Fibroblast of skin of left biceps (primary cell): ENCODE results near the gene INSL3.

Experiments
- DNase-seq, 2 experiments: peaks; one replicate each; pipeline ENCODE4 v3.0.0-alpha.2; 2013; ENCODE audit warnings: low read depth in 2 of 2

The INSL3 gene, protein sequence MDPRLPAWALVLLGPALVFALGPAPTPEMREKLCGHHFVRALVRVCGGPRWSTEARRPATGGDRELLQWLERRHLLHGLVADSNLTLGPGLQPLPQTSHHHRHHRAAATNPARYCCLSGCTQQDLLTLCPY

GRCh38 chr19:17821190-17821589 lies at the start of gene INSL3:
INSL3 (minus strand) TSS chr19:17821519; CDS start chr19:17821506, 13 bp downstream.
- DNase-seq: no peak

- DNase-seq: no peak
Observed at GRCh38 chr19:17869114-17869608, 47.8 kb upstream of the INSL3 start.

- no peak for DNase-seq
Observed at GRCh38 chr19:17868669-17869068, 47.4 kb upstream of the INSL3 start.

DNA sequence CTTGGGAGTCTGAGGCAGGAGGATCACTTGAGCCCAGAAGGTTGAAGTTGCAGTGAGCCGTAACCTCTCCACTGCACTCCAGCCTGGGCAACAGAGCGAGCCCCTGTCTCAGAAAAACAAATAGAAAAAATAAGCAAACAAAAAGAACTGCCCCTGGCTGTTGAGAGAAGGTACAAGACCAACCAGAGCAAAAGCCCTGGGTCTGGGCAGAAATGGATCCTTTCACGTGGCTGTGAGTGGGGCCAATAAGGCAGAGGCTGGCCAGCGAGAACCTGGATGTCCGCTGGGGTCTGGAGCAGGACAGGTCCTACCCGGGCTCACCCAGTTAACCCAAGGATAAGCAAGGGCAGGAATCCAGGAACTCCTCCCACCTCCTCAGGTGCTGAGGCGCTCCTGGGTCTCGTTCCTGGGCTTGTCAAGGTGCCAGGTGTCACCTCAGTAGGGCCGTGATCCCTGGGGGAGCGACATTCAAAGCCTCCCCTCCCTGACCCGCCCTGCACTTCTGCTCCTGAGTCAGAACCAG lies 45.7 kb upstream of the INSL3 start:
- DNase-seq: no peak

- DNase-seq: no peak
Observed at GRCh38 chr19:17866312-17866963, 45.1 kb upstream of the INSL3 start.

GRCh38 chr19:17865364-17866311 lies 44.3 kb upstream of the INSL3 start:
- no peak for DNase-seq

- DNase-seq: no peak
Observed at GRCh38 chr19:17863520-17864182, 42.3 kb upstream of the INSL3 start.

DNA sequence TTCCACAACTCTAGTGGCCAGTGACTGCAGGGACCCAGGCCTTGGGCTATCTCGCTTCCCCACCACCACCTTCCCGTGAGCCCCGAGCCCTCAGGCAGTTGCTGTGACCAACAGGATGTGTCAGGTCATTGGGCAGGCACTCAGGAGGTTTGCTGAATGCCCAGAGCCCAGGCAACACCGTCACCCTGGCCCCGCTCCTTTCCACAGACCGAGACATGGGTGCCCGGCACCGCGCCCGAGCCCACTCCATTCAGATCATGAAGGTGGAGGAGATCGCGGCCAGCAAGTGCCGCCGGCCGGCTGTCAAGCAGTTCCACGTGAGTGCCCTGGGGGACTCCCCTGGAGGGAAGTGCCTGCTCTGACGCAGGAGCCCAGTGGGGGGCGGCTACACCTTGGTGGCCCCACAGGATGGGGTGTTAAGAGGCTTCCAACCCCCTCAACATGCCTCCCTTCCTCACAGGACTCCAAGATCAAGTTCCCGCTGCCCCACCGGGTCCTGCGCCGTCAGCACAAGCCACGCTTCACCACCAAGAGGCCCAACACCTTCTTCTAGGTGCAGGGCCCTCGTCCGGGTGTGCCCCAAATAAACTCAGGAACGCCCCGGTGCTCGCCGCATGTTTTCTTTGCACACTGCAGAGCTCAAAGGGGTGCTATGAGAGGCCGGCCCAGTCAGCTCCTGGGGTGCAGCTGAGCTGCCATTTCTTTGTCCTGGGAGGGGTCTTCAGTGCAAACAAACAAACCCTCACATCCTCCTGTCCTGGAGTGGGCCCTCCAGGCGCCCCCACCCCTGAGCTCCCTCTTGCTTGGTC lies 41.6 kb upstream of the INSL3 start:
- no peak for DNase-seq

DNA sequence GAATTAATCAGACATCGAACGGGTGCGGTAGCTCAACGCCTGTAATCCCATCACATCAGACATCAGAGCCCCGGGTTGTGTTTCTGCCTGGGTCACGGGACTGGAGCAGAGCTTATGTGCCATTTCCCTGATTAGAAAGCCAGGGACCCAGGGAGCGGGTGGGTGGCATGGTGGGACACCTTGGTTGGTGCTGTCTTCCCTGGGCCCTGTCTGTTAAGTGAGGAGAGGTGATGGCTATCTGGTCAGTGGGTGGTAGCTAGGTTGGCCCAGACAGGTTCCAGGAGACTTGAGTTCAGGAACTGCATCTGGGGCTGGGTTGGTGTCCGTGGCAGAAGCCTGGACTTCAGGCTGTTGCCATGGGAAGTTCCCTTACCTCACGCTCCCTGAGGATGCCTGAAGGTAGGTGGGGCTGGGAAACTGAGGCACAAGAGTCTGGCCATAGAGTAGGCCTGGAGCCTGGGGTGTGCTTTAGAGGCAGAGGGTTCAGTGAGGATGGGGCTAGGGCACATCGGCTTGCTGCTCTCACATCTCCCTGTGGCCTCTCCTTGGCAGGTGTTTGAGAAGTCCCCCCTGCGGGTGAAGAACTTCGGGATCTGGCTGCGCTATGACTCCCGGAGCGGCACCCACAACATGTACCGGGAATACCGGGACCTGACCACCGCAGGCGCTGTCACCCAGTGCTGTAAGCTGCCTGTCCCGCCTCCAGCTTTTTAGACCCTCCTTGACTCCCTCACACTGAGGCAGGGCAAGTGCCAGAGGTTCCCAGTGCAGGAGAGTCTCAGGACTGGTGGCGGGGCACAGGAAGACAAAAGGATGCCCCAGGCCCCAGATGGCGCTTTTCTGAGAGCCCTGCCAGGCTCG lies 40.5 kb upstream of the INSL3 start:
- DNase-seq: no peak

GRCh38 chr19:17860993-17861360 lies 39.7 kb upstream of the INSL3 start:
- DNase-seq: no peak

DNA sequence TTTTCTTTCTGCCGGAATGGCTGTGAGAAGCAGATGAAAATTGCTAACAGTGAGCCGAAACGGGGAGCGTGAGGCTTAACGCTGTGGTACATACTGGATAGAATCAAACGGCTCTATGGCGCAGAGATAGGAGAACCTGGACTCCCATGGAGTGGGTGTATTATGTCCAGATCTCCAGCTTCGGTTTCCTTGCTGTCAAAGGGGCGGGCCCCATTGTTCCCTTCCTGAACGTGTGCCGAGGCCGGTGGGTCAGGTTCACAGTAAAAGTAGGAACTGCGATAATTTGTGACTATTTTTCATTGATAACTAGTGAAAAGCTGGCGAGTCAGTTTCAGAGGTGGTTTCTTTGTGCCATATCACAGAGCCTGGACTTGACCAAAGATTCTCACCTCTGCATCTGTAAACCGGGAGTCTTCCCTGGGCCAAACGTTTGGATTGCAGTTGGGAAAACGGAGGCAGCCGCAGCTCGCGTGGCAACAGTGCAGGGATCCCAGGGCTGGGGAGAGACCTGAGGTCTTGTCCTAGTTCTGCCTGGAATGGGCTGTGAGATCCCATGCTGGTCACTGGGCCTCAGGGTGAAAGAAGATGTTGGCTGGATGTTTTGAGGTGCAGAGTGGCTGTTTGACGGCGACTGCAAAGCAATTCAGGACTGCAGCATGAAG lies 39.1 kb upstream of the INSL3 start:
- no peak for DNase-seq

GRCh38 chr19:17859533-17860330 lies 38.4 kb upstream of the INSL3 start, which contains the start of gene RPL18A:
RPL18A (plus strand) TSS chr19:17859910; CDS start chr19:17859957, 47 bp downstream.
- DNase-seq: peak; percentile 99

DNA sequence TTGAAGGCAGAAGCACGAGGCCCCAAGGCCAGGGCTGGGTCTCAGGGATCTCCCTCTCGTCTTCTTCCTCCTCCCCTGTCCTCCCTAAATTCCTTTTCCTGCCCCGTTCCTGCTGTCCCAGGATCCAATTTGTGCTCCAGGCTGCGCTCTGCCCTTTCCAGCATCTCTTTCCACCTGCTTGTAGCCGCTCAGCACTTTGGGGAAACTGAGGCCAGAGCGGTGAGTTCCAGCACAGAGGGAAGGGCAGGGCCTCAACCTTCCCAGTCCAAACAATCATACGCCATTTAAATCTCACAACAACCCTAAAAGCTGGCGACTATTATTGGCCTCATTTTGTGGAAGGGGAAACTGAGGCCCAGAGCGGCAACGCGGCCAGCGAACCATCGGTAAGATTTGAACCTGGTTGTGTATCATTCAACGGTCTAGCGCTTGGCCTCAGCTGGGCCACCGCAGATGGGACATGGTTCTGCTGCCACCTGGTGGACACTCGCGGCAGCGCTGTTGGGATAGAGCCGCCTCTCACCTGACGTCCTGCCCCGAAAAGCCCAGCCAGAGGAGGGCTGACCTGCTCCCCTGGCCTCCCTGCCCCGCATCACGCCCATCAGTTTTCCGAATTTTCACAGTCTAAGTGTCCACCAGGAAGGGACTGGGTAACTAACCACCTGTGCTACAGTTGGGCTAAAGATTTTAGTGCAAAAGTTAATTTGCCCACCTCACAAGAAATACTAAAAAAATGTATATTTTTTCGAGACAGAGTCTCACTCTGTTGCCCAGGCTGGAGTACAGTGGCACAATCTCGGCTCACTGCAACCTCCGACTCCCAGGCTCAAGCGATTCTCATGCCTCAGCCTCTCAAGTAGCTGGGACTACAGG lies 34.2 kb upstream of the INSL3 start:
- DNase-seq: no peak

DNA sequence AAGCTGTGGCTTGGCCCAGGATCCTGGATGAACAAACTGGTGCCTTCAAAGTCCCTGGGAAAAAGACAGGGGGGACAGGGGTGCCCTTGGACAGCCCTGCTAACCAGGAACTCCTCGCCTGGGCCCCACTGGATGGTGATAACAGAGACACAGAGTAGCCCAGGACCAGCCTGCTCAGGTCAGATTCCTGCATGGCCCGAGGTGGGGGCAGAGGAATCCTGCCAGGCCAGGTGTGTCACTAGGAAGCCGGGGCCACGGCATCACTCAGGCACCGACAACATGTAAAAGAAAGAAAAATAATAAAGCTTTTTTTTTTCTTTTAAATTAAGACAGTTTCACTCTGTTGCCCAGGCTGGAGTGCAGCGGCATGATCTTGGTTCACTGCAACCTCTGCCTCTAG lies 32.7 kb upstream of the INSL3 start:
- no peak for DNase-seq

GRCh38 chr19:17848595-17849292 lies 27.4 kb upstream of the INSL3 start:
- no peak for DNase-seq

DNA sequence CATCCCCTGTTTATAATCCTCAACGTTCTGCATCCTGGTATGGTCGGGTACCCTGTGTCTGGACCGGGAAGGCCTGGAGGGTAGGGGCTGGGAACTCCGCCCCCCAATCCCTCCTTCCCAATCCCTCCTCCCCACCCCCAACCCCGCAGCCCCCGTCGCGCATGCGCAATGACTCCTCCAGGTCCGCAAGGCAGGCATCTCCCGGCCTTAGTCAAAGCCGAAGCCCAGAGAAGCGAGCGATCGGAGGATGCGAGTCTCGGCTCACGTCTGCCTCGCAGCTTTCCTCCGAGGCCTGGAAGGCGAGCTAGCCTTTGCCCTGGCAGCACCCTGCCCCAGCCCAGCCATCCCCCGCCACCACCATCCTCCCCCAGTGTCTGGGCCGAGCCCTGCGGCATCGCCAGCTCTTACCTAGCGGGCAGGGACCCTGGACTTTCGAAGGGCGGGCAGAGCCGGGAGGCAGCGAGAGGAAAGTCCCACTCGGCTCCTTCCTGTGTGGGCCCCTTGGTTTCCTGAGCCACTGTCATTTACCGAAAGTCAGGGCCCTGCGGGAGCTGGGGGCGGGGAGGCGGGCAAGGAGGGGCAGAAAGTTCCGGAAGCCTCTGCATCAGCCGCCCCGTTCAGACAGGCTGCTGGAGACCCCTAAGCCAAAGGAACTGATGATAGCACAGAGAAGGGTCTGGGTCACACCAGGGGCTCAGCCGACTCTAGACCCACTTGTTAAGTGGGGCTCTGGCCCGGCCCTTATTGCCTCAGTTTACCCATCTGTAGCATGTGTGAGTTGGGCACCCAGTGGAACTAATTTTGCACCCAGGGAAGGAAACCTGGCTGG lies 26.4 kb upstream of the INSL3 start, which contains the start of gene JAK3:
Gene JAK3, minus strand, starts transcription at position 445 of the 829 bp plus-strand sequence. CDS start 3,565 bp downstream, outside the sequence.
- no peak for DNase-seq
